OCI-LY7 (cell line): Measurements from ENCODE around the gene MCF2L2. TPM values are rescaled to one million over a fixed set of nuclear protein-coding genes. Genes with fewer than 3 reads are reported as not detected.

ENCODE experiments used
- BruUV-seq: library from RNA; stranded (reverse); fragments of 400-500 nt; replicated peaks from 2 replicates; lab custom pipeline; 2021; lab: Mats Ljungman, UMichigan
- CTCF ChIA-PET: fragments of 300-600 bp; sonication (Branson Sonifier 250); formaldehyde crosslinking; loops from one replicate; lab custom pipeline; 2022; ENCODE audit warnings: antibody characterized with exemption; ENCODE audit not compliant: unreplicated experiment; lab: Charles Lee
- POLR2A ChIA-PET: fragments of 300-600 bp; sonication (Branson Sonifier 250); formaldehyde crosslinking; loops from one replicate; lab custom pipeline; 2022; ENCODE audit warnings: antibody characterized with exemption; lab: Charles Lee
- DNase-seq: peaks from one replicate; pipeline ENCODE4 v3.0.0-alpha.2; 2015; ENCODE audit warnings: low spot score
- H2AFZ ChIP-seq: fragments of 200-600 bp; sonication (generic), shearing (Covaris generic); 2 replicates; pipeline ENCODE4 v1.6.1; 2014; ENCODE audit warnings: mild to moderate bottlenecking, antibody characterized with exemption, low read length, moderate library complexity
- H3K27ac ChIP-seq: fragments of 200-600 bp; sonication (generic); 2 replicates; pipeline ENCODE4 v1.5.1; 2014; ENCODE audit warnings: mixed run types, low read depth, mild to moderate bottlenecking, moderate library complexity, low read length, inconsistent platforms; ENCODE audit not compliant: poor library complexity, severe bottlenecking
- H3K36me3 ChIP-seq: fragments of 200-600 bp; sonication (generic); 2 replicates; pipeline ENCODE4 v1.6.1; 2014; ENCODE audit warnings: mild to moderate bottlenecking, antibody characterized with exemption, low read length, moderate library complexity, mixed read lengths; ENCODE audit not compliant: insufficient read depth
- H3K4me1 ChIP-seq: fragments of 200-600 bp; sonication (generic); 2 replicates; pipeline ENCODE4 v1.5.1; 2014; ENCODE audit warnings: mild to moderate bottlenecking, low read length; ENCODE audit not compliant: insufficient read depth, poor library complexity, severe bottlenecking
- H3K4me2 ChIP-seq: fragments of 200-600 bp; sonication (generic); 2 replicates; pipeline ENCODE4 v1.6.1; 2014; ENCODE audit warnings: mild to moderate bottlenecking, low read length
- H3K4me3 ChIP-seq: fragments of 200-600 bp; sonication (generic); 2 replicates; pipeline ENCODE4 v1.5.1; 2014; ENCODE audit warnings: mild to moderate bottlenecking, low read depth, low read length; ENCODE audit not compliant: poor library complexity, severe bottlenecking
- H3K79me2 ChIP-seq: fragments of 200-600 bp; sonication (generic); 2 replicates; pipeline ENCODE4 v1.6.1; 2016; ENCODE audit warnings: low read depth, mild to moderate bottlenecking, low read length, moderate library complexity, mixed read lengths; ENCODE audit not compliant: insufficient read depth
- H3K9me2 ChIP-seq: fragments of 200-600 bp; sonication (generic); 2 replicates; pipeline ENCODE4 v1.6.1; 2016; ENCODE audit warnings: mild to moderate bottlenecking, low read length, mixed read lengths; ENCODE audit not compliant: insufficient read depth
- H3K9me3 ChIP-seq: fragments of 200-600 bp; sonication (generic); 2 replicates; pipeline ENCODE4 v1.6.1; 2014; ENCODE audit warnings: mild to moderate bottlenecking, mixed run types, low read length, mixed read lengths
- H4K20me1 ChIP-seq: fragments of 200-600 bp; sonication (generic); 2 replicates; pipeline ENCODE4 v1.6.1; 2014; ENCODE audit warnings: mild to moderate bottlenecking, antibody characterized with exemption, low read length, moderate library complexity, mixed read lengths; ENCODE audit not compliant: insufficient read depth
- CTCF ChIP-seq: fragments of 200-600 bp; sonication (generic); conservative IDR thresholded peaks from 2 replicates; pipeline ENCODE4 v1.5.1; 2014; ENCODE audit warnings: mild to moderate bottlenecking, antibody characterized with exemption, low read length, moderate library complexity, mixed read lengths
- EZH2phosphoT487 ChIP-seq: fragments of 200-600 bp; sonication (generic); IDR thresholded peaks from 2 replicates; pipeline ENCODE4 v1.6.1; 2018; ENCODE audit warnings: low read depth, borderline replicate concordance, mild to moderate bottlenecking, mixed run types, antibody characterized with exemption, low read length, moderate library complexity, mixed read lengths
- intact Hi-C: fragments of 100-400 bp; cut with micrococcal nuclease; formaldehyde crosslinking; loops from one replicate; pipeline ENCODE4 v1.10.0; 2022; ENCODE audit not compliant: unreplicated experiment
- total RNA-seq, 2 experiments: library from RNA; depleted of rRNA in 1 of 2; stranded (reverse); fragments of >200 nt in 1 of 2; shearing (Covaris generic) in 1 of 2; gene quantifications; 2 replicates each; pipeline ENCODE4 v1.2.3, GENCODE V29; 2014 to 2022

Gene MCF2L2
- total RNA-seq, 2 experiments from 2014 or later, result 6.6 to 8.0 TPM

GRCh38 chr3:183449391-183449790, 21.0 kb upstream of the MCF2L2 start:
- Histone ChIP-seq H2AFZ (no peak overlapping the region), H3K9me2 (no peaks in the 10 kb centered on the region), H4K20me1 (no peaks in the 10 kb centered on the region), H3K4me1 (peaks cover 8% of the 10 kb centered on the region), H3K4me2 (no peak overlapping the region), H3K27ac (no peak overlapping the region), H3K9me3 (peaks cover 7% of the 10 kb centered on the region), H3K4me3 (no peak overlapping the region), H3K36me3 (no peaks in the 10 kb centered on the region), H3K79me2 (no peaks in the 10 kb centered on the region)
- TF ChIP-seq EZH2phosphoT487, result no peak
- no peak for TF ChIP-seq CTCF
- BruUV-seq, result no TSS peak
- POLR2A ChIA-PET, result interaction anchor here (0.6 to 0.7 kb wide), 2 partner anchors 350 to 567 kb away, joined by 3 read pairs; partner anchors contain the start of gene MCCC1
- CTCF ChIA-PET, result no interaction called here
- peak; percentile 16 for DNase-seq
- intact Hi-C loops, result no loop called here

- no peak for DNase-seq
- Histone ChIP-seq H3K4me2 (peak overlapping the region; percentile 89), H3K9me3 (peaks cover 15% of the 10 kb centered on the region), H3K36me3 (no peaks in the 10 kb centered on the region), H3K4me1 (peaks cover 8% of the 10 kb centered on the region), H3K9me2 (no peaks in the 10 kb centered on the region), H4K20me1 (no peaks in the 10 kb centered on the region), H2AFZ (peak overlapping the region; percentile 94), H3K27ac (no peak overlapping the region), H3K4me3 (peak overlapping the region; percentile 73), H3K79me2 (no peaks in the 10 kb centered on the region)
- POLR2A ChIA-PET, result interaction anchor here (0.5 to 1.0 kb wide), 4 partner anchors 9 to 676 kb away, joined by 3 to 5 read pairs (median 3); partner anchors contain the start of gene MCF2L2
- no peak for TF ChIP-seq EZH2phosphoT487
- no peak for TF ChIP-seq CTCF
- BruUV-seq, result no TSS peak
- CTCF ChIA-PET, result no interaction called here
- intact Hi-C loops, result no loop called here
These were observed 20.1 kb upstream of the MCF2L2 start for GRCh38 chr3:183448369-183449128.
